Left renal cortex interstitium (tissue), 4 donors: Measurements from ENCODE around the gene MUC4. TPM values are rescaled to one million over a fixed set of nuclear protein-coding genes. Genes with fewer than 3 reads are reported as not detected.
"Not testable (repeated sequence)": the region's sequence is repeated elsewhere in the genome, so short reads cannot be mapped to it uniquely, and the experiment has no call there.

Experiments
- DNase-seq, 4 donors: peaks; one replicate each; pipeline ENCODE4 v3.0.0-alpha.2; 2013; ENCODE audit warnings: low read depth in 4 of 4, low spot score in 2 of 4, missing footprints in 1 of 4
- polyA plus RNA-seq, 4 donors: library from polyadenylated mRNA; unstranded; fragments of 120-200 nt; gene quantifications; one replicate each; pipeline ENCODE4 v1.2.1, GENCODE V29; 2013; ENCODE audit not compliant: insufficient read length in 4 of 4

MUC4 gene
- polyA plus RNA-seq, 4 donors: 0.59 to 2.4 (median 1.2) TPM

- no peak for DNase-seq
These were observed 48.5 kb downstream of the MUC4 start for GRCh38 chr3:195763076-195763830.

- no peak for DNase-seq
These were observed 49.1 kb downstream of the MUC4 start for GRCh38 chr3:195762611-195763010.

GRCh38 chr3:195762249-195762585 is 49.5 kb downstream of the MUC4 start:
- DNase-seq: no peak

- DNase-seq: no peak
These were observed 50.0 kb downstream of the MUC4 start for GRCh38 chr3:195761567-195762248.

GRCh38 chr3:195761123-195761566 is 50.6 kb downstream of the MUC4 start:
- no peak for DNase-seq

GRCh38 chr3:195760345-195761122 is 51.2 kb downstream of the MUC4 start:
- peak in 1 of 4 donors; percentile 47 for DNase-seq

- no peak for DNase-seq
These were observed 52.9 kb downstream of the MUC4 start for GRCh38 chr3:195758721-195759353.

GRCh38 chr3:195757827-195758226 is 53.9 kb downstream of the MUC4 start:
- DNase-seq: no peak

- DNase-seq: no peak
These were observed 54.3 kb downstream of the MUC4 start for GRCh38 chr3:195757438-195757770.

GRCh38 chr3:195755791-195756676 is 55.7 kb downstream of the MUC4 start:
- no peak for DNase-seq

GRCh38 chr3:195755391-195755790 is 56.3 kb downstream of the MUC4 start:
- DNase-seq: no peak

- no peak for DNase-seq
These were observed 56.8 kb downstream of the MUC4 start for GRCh38 chr3:195754906-195755305.

GRCh38 chr3:195754141-195754540 is 57.6 kb downstream of the MUC4 start:
- DNase-seq: no peak

GRCh38 chr3:195753581-195753980 is 58.1 kb downstream of the MUC4 start:
- no peak for DNase-seq

GRCh38 chr3:195752546-195753331 is 59.0 kb downstream of the MUC4 start:
- no peak for DNase-seq

GRCh38 chr3:195752066-195752465 is 59.7 kb downstream of the MUC4 start:
- no peak for DNase-seq

- no peak for DNase-seq
These were observed 60.2 kb downstream of the MUC4 start for GRCh38 chr3:195751560-195751959.

- DNase-seq: no peak
These were observed 60.8 kb downstream of the MUC4 start for GRCh38 chr3:195750797-195751520.

- not testable (repeated sequence) for DNase-seq
These were observed 62.6 kb downstream of the MUC4 start for GRCh38 chr3:195749101-195749500.
